Neural progenitor cell (in vitro differentiated cells): ENCODE measurements around the gene TIMP4. TPM values are rescaled to one million over a fixed set of nuclear protein-coding genes. Genes with fewer than 3 reads are reported as not detected.

Source experiments
- DNase-seq: peaks from one replicate; pipeline ENCODE4 v3.0.0-alpha.2; 2016; ENCODE audit warnings: low spot score
- H2AFZ ChIP-seq: fragments of 200-600 bp; sonication (generic); replicated peaks from 2 replicates; pipeline ENCODE4 v1.6.1; 2016; ENCODE audit warnings: antibody characterized with exemption
- H3F3A ChIP-seq: fragments of 200-600 bp; sonication (generic); 2 replicates; pipeline ENCODE4 v1.6.1; 2016; ENCODE audit warnings: antibody characterized with exemption, low read depth
- H3K27ac ChIP-seq: fragments of 200-600 bp; sonication (generic); 2 replicates; pipeline ENCODE4 v1.5.1; 2016; ENCODE audit warnings: mild to moderate bottlenecking
- H3K27me3 ChIP-seq: fragments of 200-600 bp; sonication (generic); 2 replicates; pipeline ENCODE4 v1.6.1; 2016; ENCODE audit warnings: mild to moderate bottlenecking, moderate library complexity
- H3K36me3 ChIP-seq: fragments of 200-600 bp; sonication (generic); 2 replicates; pipeline ENCODE4 v1.5.1; 2016
- H3K4me1 ChIP-seq: fragments of 200-600 bp; sonication (generic); 2 replicates; pipeline ENCODE4 v1.6.1; 2016; ENCODE audit warnings: mixed run types
- H3K4me2 ChIP-seq: fragments of 200-600 bp; sonication (generic); 2 replicates; pipeline ENCODE4 v1.6.1; 2016
- H3K4me3 ChIP-seq: fragments of 200-600 bp; sonication (generic); 2 replicates; pipeline ENCODE4 v1.5.1; 2016
- H3K79me2 ChIP-seq: fragments of 200-600 bp; sonication (generic); 2 replicates; pipeline ENCODE4 v1.6.1; 2016; ENCODE audit warnings: low read depth
- H3K9ac ChIP-seq: fragments of 200-600 bp; sonication (generic); 2 replicates; pipeline ENCODE4 v1.6.1; 2016
- H3K9me3 ChIP-seq: fragments of 200-600 bp; sonication (generic); 2 replicates; pipeline ENCODE4 v1.5.1; 2016; ENCODE audit warnings: low read depth
- H4K20me1 ChIP-seq: fragments of 200-600 bp; sonication (generic); 2 replicates; pipeline ENCODE4 v1.6.1; 2016; ENCODE audit warnings: low read depth
- H3K27ac Mint-ChIP-seq: 3 replicates; pipeline ENCODE4 v1.8.0; 2021; ENCODE audit warnings: mixed read lengths
- H3K27me3 Mint-ChIP-seq: 2 replicates; pipeline ENCODE4 v1.8.0; 2022; ENCODE audit warnings: low read depth, mild to moderate bottlenecking, inconsistent platforms, moderate library complexity, mixed read lengths; ENCODE audit not compliant: insufficient read depth
- H3K36me3 Mint-ChIP-seq: 3 replicates; pipeline ENCODE4 v1.8.0; 2021; ENCODE audit warnings: mixed read lengths
- H3K4me1 Mint-ChIP-seq: 3 replicates; pipeline ENCODE4 v1.8.0; 2021; ENCODE audit warnings: mixed read lengths
- H3K4me3 Mint-ChIP-seq: 3 replicates; pipeline ENCODE4 v1.8.0; 2021; ENCODE audit warnings: mild to moderate bottlenecking, moderate library complexity, mixed read lengths
- H3K9me3 Mint-ChIP-seq: 3 replicates; pipeline ENCODE4 v1.8.0; 2020; ENCODE audit warnings: mixed read lengths
- CTCF ChIP-seq: fragments of 200-600 bp; sonication (generic); IDR thresholded peaks from 2 replicates; pipeline ENCODE4 v1.5.1; 2017; ENCODE audit warnings: antibody characterized with exemption, mild to moderate bottlenecking
- EZH2 ChIP-seq: fragments of 200-600 bp; sonication (generic); IDR thresholded peaks from 2 replicates; pipeline ENCODE4 v1.6.1; 2017; ENCODE audit warnings: antibody characterized with exemption, mild to moderate bottlenecking, moderate library complexity
- EZH2phosphoT487 ChIP-seq: fragments of 200-600 bp; sonication (generic); IDR thresholded peaks from 2 replicates; pipeline ENCODE4 v1.6.1; 2017; ENCODE audit warnings: antibody characterized with exemption
- total RNA-seq: library from RNA; depleted of rRNA; stranded (reverse); fragments of >200 nt; gene quantifications from 2 replicates; pipeline ENCODE4 v1.2.3, GENCODE V29; 2015; ENCODE audit warnings: low replicate concordance

TIMP4 gene
- total RNA-seq, 1 donor from 2014 or later, result 0.07 TPM

DNA sequence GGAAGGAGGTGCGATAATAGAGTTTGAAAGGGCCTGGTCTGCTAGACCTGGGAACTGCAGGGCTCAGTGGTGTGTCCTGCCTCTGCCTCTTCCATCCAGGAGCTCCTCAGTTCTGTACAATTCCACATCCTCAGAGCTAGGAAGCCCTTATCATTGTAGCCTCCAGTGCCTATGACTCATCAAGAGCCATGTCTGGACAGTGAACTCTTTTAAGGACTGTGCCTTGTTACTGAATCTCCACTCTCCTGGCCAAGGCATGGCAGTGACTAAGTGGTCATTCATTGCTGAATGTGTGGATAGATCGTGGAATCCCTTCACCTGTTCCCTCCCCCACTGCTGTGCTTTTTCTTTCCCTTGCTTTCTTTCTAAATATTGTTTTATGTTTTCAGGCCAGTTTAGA is 2.9 kb downstream of the TIMP4 start:
- Histone ChIP-seq H3K4me1 (peaks cover 16% of the 10 kb centered on the region), H3K27ac (no peak overlapping the region), H3K4me3 (no peak overlapping the region), H2AFZ (no peak overlapping the region), H3K36me3 (no peaks in the 10 kb centered on the region), H3K9ac (no peak overlapping the region), H3K27me3 (peaks cover 28% of the 10 kb centered on the region), H3F3A (peaks cover 18% of the 10 kb centered on the region), H3K79me2 (no peaks in the 10 kb centered on the region), H3K4me2 (no peak overlapping the region), H3K9me3 (no peaks in the 10 kb centered on the region), H4K20me1 (peaks cover 5% of the 10 kb centered on the region)
- Mint-ChIP-seq H3K4me3 (no peak overlapping the region), H3K36me3 (no peaks in the 10 kb centered on the region), H3K27ac (no peak overlapping the region), H3K27me3 (peaks cover 5% of the 10 kb centered on the region), H3K4me1 (peaks cover 21% of the 10 kb centered on the region), H3K9me3 (no peaks in the 10 kb centered on the region)
- no peak for DNase-seq
- TF ChIP-seq EZH2phosphoT487 (no peak), CTCF (no peak)

- peaks cover 16% of the 10 kb centered on the region for H3K4me1 ChIP-seq
- Mint-ChIP-seq H3K27ac (no peak overlapping the region), H3K4me1 (peaks cover 21% of the 10 kb centered on the region), H3K27me3 (peaks cover 5% of the 10 kb centered on the region), H3K4me3 (no peak overlapping the region), H3K9me3 (no peaks in the 10 kb centered on the region), H3K36me3 (no peaks in the 10 kb centered on the region)
- peaks cover 15% of the 10 kb centered on the region for H3F3A ChIP-seq
- H4K20me1 ChIP-seq, result peaks cover 5% of the 10 kb centered on the region
- no peak overlapping the region for H3K9ac ChIP-seq
- peaks cover 22% of the 10 kb centered on the region for H3K27me3 ChIP-seq
- H3K79me2 ChIP-seq, result no peaks in the 10 kb centered on the region
- H3K36me3 ChIP-seq, result no peaks in the 10 kb centered on the region
- no peak overlapping the region for H3K4me2 ChIP-seq
- H3K4me3 ChIP-seq, result no peak overlapping the region
- no peak for DNase-seq
- no peak overlapping the region for H2AFZ ChIP-seq
- H3K9me3 ChIP-seq, result no peaks in the 10 kb centered on the region
- TF ChIP-seq EZH2 (no peak), EZH2phosphoT487 (no peak), CTCF (no peak)
- H3K27ac ChIP-seq, result no peak overlapping the region
Measured at GRCh38 chr3:12155264-12155663, 3.4 kb downstream of the TIMP4 start.

GRCh38 chr3:12154151-12154550 is 4.6 kb downstream of the TIMP4 start:
- Histone ChIP-seq H3K9me3 (no peaks in the 10 kb centered on the region), H4K20me1 (peaks cover 4% of the 10 kb centered on the region), H3K4me1 (peaks cover 12% of the 10 kb centered on the region), H3K4me2 (no peak overlapping the region), H3K79me2 (no peaks in the 10 kb centered on the region), H3F3A (peaks cover 4% of the 10 kb centered on the region), H3K4me3 (no peak overlapping the region), H3K27ac (no peak overlapping the region), H3K27me3 (peaks cover 21% of the 10 kb centered on the region), H3K36me3 (no peaks in the 10 kb centered on the region), H2AFZ (no peak overlapping the region), H3K9ac (no peak overlapping the region)
- H3K9me3 Mint-ChIP-seq, result no peaks in the 10 kb centered on the region
- H3K4me1 Mint-ChIP-seq, result peaks cover 13% of the 10 kb centered on the region
- H3K4me3 Mint-ChIP-seq, result no peak overlapping the region
- no peak for DNase-seq
- peaks cover 5% of the 10 kb centered on the region for H3K27me3 Mint-ChIP-seq
- no peaks in the 10 kb centered on the region for H3K36me3 Mint-ChIP-seq
- TF ChIP-seq EZH2 (no peak), EZH2phosphoT487 (no peak), CTCF (no peak)
- no peak overlapping the region for H3K27ac Mint-ChIP-seq

GRCh38 chr3:12150112-12150511 is 8.6 kb downstream of the TIMP4 start:
- H3K27ac Mint-ChIP-seq, result no peak overlapping the region
- H3K27me3 Mint-ChIP-seq, result peaks cover 7% of the 10 kb centered on the region
- Histone ChIP-seq H3K36me3 (no peaks in the 10 kb centered on the region), H3K4me2 (no peak overlapping the region), H4K20me1 (no peaks in the 10 kb centered on the region), H3F3A (no peaks in the 10 kb centered on the region), H3K27ac (no peak overlapping the region), H3K4me3 (no peak overlapping the region), H2AFZ (no peak overlapping the region), H3K4me1 (no peaks in the 10 kb centered on the region), H3K9me3 (no peaks in the 10 kb centered on the region), H3K79me2 (no peaks in the 10 kb centered on the region), H3K9ac (no peak overlapping the region), H3K27me3 (no peaks in the 10 kb centered on the region)
- peaks cover 3% of the 10 kb centered on the region for H3K4me1 Mint-ChIP-seq
- H3K36me3 Mint-ChIP-seq, result no peaks in the 10 kb centered on the region
- TF ChIP-seq EZH2phosphoT487 (no peak), EZH2 (no peak), CTCF (no peak)
- no peaks in the 10 kb centered on the region for H3K9me3 Mint-ChIP-seq
- DNase-seq, result no peak
- no peak overlapping the region for H3K4me3 Mint-ChIP-seq
